Transverse colon (tissue), 4 donors: ENCODE data around the gene TNFRSF8. TPM values are rescaled to one million over a fixed set of nuclear protein-coding genes. Genes with fewer than 3 reads are reported as not detected.

Experiments used
- DNase-seq: peaks from one replicate; pipeline ENCODE4 v3.0.0-alpha.2; 2019
- H3K27ac ChIP-seq, 4 donors: fragments of 200-600 bp; sonication (generic); 2 replicates each; pipeline ENCODE4 v1.5.1; 2016 to 2018; ENCODE audit warnings: inconsistent platforms in 4 of 4
- H3K27me3 ChIP-seq: fragments of 200-600 bp; sonication (generic); 2 replicates; pipeline ENCODE4 v1.5.1; 2017; ENCODE audit warnings: inconsistent platforms
- H3K36me3 ChIP-seq, 4 donors: fragments of 200-600 bp; sonication (generic); 2 replicates each; pipeline ENCODE4 v1.5.1; 2017 to 2019; ENCODE audit warnings: inconsistent platforms in 4 of 4
- H3K4me1 ChIP-seq, 4 donors: fragments of 200-600 bp; sonication (generic); 2 replicates each; pipeline ENCODE4 v1.5.1; 2017 to 2020; ENCODE audit warnings: inconsistent platforms in 4 of 4
- H3K4me3 ChIP-seq, 4 donors: fragments of 200-600 bp; sonication (generic); 1 replicate in 1 of 4; 2 replicates in 3 of 4; pipeline versions ENCODE4 v1.5.1 to v1.6.1; 2017 to 2019; ENCODE audit warnings: inconsistent platforms in 4 of 4
- H3K9me3 ChIP-seq, 2 donors: fragments of 200-600 bp; sonication (generic); 2 replicates each; pipeline ENCODE4 v1.5.1; 2017 to 2019; ENCODE audit warnings: inconsistent platforms in 2 of 2
- EP300 ChIP-seq: sonication (generic); formaldehyde crosslinking; IDR thresholded peaks from one replicate; pipeline ENCODE4 v1.6.1; 2017; ENCODE audit warnings: antibody characterized with exemption, low read depth
- POLR2A ChIP-seq: fragments of 450-650 bp; IDR thresholded peaks from one replicate; pipeline ENCODE4 v1.6.1; 2016; ENCODE audit warnings: antibody characterized with exemption, mild to moderate bottlenecking, moderate library complexity
- POLR2AphosphoS5 ChIP-seq, 3 donors: sonication (generic); formaldehyde crosslinking; IDR thresholded peaks; one replicate each; pipeline ENCODE4 v1.6.1; 2016; ENCODE audit warnings: antibody characterized with exemption in 3 of 3
- WGBS, 2 donors: methylation state at CpG; one replicate each; pipeline ENCODE4 v1.1.5; 2018; ENCODE audit warnings: low coverage in 1 of 2; 5-methylcytosine and 5-hydroxymethylcytosine counted together
- in situ Hi-C, 4 donors: fragments of 200-750 bp; cut with MboI; loops; one replicate each; pipeline versions ENCODE4 v1.15.0 to v1.15.1; 2017; ENCODE audit warnings: low sequenced_read_pairs in 3 of 4, low pct_ligation_motif_present in 1 of 4, low pct_unique_long_range_greater_than_20kb in 1 of 4
- intact Hi-C: fragments of 100-400 bp; cut with DNase I; formaldehyde crosslinking; loops from one replicate; pipeline ENCODE4 v1.15.1; 2023; ENCODE audit warnings: low total_unique reads
- total RNA-seq, 4 donors: library from RNA; depleted of rRNA; stranded (reverse); fragments of >200 nt; gene quantifications; one replicate each; pipeline ENCODE4 v1.1.0, GENCODE V29; 2016
- TF ChIP-seq, protein P1 (sequence below), 5 experiments: fragments of 200-600 bp in 3 of 5; fragments of 450-650 bp in 2 of 5; sonication (generic) in 3 of 5; IDR thresholded peaks; 1 replicate in 2 of 5; 2 replicates in 3 of 5; pipeline ENCODE4 v1.5.1; 2016 to 2017; ENCODE audit warnings: antibody characterized with exemption in 5 of 5, inconsistent platforms in 3 of 5, mild to moderate bottlenecking in 2 of 5, moderate library complexity in 1 of 5

Gene TNFRSF8
- total RNA-seq, 4 donors from 2014 or later, result 0.16 TPM; not detected in 3

DNA sequence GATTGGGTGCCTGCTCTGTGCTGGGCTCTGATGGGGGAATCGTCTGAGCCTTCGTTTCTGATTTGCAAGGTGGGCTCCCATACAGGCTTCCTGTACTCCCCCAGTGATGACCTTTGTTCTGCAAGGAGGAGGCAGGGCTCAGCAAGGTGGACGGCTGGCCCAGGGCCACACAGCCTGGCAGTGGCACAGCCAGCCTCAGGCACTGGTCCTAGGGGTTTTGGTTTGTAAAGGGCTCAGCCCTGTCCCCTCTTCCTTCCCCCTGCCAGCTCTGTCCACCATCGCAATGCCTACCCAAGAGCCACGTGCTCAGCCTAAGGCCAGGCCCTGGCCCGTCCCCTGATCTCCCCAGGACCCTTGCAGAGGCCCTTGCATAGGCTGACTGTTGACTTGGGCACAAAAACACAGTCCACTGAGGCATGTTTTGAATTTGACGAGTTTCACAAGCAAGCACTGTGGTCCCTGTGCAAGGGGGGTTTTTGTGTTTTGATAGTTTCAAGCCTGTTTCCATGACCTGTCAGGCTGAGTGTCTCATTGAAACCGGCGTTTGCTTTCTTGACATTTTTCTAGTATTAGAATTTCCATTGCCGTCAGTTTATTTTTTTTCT is 64.2 kb downstream of the TNFRSF8 start:
- Histone ChIP-seq H3K27ac (no peak overlapping the region), H3K9me3 (no peaks in the 10 kb centered on the region), H3K27me3 (no peaks in the 10 kb centered on the region), H3K4me3 (no peak overlapping the region), H3K4me1 (peaks cover 0 to 12% (median 3%) of the 10 kb centered on the region in 4 donors), H3K36me3 (no peaks in the 10 kb centered on the region)
- no peak for TF ChIP-seq EP300
- TF ChIP-seq POLR2AphosphoS5 (IDR thresholded peaks at IDR 0.05), result no peak
- TF ChIP-seq POLR2A, result no peak
- TF ChIP-seq, protein P1, sequence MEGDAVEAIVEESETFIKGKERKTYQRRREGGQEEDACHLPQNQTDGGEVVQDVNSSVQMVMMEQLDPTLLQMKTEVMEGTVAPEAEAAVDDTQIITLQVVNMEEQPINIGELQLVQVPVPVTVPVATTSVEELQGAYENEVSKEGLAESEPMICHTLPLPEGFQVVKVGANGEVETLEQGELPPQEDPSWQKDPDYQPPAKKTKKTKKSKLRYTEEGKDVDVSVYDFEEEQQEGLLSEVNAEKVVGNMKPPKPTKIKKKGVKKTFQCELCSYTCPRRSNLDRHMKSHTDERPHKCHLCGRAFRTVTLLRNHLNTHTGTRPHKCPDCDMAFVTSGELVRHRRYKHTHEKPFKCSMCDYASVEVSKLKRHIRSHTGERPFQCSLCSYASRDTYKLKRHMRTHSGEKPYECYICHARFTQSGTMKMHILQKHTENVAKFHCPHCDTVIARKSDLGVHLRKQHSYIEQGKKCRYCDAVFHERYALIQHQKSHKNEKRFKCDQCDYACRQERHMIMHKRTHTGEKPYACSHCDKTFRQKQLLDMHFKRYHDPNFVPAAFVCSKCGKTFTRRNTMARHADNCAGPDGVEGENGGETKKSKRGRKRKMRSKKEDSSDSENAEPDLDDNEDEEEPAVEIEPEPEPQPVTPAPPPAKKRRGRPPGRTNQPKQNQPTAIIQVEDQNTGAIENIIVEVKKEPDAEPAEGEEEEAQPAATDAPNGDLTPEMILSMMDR (IDR thresholded peaks at IDR 0.05), result no peak
- in situ Hi-C loops, result loop anchor here (5.0 kb wide), 2 partner anchors 80 to 85 kb away; no protein-coding TSS in a partner anchor
- WGBS, 2 donors, result 83 to 90% methylated on average over 4 to 8 of the region's 10 CpGs
- intact Hi-C loops, result loop anchor here (2.0 kb wide), 1 partner anchor 81 kb away; no protein-coding TSS in a partner anchor
- no peak for DNase-seq

DNA sequence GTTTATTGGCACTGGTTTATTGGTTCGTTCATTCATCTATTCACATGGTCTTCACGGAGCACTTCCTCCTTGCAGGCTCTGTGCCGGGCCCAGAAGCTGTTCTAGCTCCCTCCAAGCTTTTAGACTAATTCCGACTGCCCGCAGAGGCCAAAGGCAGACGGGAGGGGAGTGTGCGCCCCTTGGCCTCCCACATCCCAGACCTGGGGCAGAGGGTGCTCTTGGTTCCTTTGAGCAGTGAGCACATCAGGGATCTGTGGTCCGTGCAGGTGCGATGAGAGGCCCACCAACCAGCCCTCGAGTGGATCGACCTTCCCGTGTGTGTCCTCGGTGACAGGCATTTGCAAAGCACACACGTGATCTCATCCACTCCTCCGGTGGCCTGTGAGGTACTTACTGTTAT is 65.0 kb downstream of the TNFRSF8 start:
- Histone ChIP-seq H3K4me3 (no peak overlapping the region), H3K9me3 (no peaks in the 10 kb centered on the region), H3K27ac (no peak overlapping the region), H3K36me3 (no peaks in the 10 kb centered on the region), H3K4me1 (peaks cover 0 to 20% (median 7%) of the 10 kb centered on the region in 4 donors), H3K27me3 (no peaks in the 10 kb centered on the region)
- intact Hi-C loops (no loop called here), in situ Hi-C loops (loop anchor here (5.0 kb wide), 2 partner anchors 79 to 84 kb away; no protein-coding TSS in a partner anchor)
- WGBS, 2 donors, result 86% methylated on average over 15 of the region's 15 CpGs; no CpG with 5 or more reads in 1 of the 2 donors
- TF ChIP-seq POLR2AphosphoS5 (IDR thresholded peaks at IDR 0.05), result no peak
- TF ChIP-seq, protein P1 (IDR thresholded peaks at IDR 0.05), result no peak
- TF ChIP-seq EP300, result no peak
- TF ChIP-seq POLR2A, result no peak
- no peak for DNase-seq

DNA sequence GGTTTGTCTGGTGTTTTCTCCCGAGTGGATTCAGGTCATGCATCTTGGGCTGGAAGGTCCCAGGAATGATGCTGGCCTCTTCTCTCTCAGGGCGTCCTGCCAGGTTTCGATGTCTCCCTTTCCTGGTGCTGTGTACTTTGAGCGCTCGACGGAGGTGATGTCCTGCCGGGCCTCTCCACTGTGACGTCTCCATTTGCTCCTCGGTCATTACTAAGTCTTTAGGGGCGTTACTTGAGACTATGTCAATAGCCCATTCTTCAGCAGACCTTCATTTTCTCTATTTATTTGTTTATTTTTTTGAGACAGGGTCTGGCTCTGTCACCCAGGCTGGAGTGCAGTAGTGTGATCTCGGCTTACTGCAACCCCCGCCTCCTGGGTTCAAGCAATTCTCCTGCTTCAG is 66.5 kb downstream of the TNFRSF8 start:
- Histone ChIP-seq H3K27me3 (no peaks in the 10 kb centered on the region), H3K27ac (no peak overlapping the region), H3K9me3 (no peaks in the 10 kb centered on the region), H3K36me3 (no peaks in the 10 kb centered on the region), H3K4me3 (no peak overlapping the region), H3K4me1 (peaks cover 0 to 24% (median 9%) of the 10 kb centered on the region in 4 donors)
- WGBS, 2 donors, result 89 to 90% methylated on average over 10 to 12 of the region's 12 CpGs
- DNase-seq, result no peak
- TF ChIP-seq POLR2AphosphoS5 (IDR thresholded peaks at IDR 0.05) (no peak), POLR2A (no peak), EP300 (no peak)
- TF ChIP-seq, protein P1 (IDR thresholded peaks at IDR 0.05), result no peak
- intact Hi-C loops, result no loop called here
- in situ Hi-C loops, result loop anchor here (5.0 kb wide), 2 partner anchors 78 to 83 kb away; no protein-coding TSS in a partner anchor

DNA sequence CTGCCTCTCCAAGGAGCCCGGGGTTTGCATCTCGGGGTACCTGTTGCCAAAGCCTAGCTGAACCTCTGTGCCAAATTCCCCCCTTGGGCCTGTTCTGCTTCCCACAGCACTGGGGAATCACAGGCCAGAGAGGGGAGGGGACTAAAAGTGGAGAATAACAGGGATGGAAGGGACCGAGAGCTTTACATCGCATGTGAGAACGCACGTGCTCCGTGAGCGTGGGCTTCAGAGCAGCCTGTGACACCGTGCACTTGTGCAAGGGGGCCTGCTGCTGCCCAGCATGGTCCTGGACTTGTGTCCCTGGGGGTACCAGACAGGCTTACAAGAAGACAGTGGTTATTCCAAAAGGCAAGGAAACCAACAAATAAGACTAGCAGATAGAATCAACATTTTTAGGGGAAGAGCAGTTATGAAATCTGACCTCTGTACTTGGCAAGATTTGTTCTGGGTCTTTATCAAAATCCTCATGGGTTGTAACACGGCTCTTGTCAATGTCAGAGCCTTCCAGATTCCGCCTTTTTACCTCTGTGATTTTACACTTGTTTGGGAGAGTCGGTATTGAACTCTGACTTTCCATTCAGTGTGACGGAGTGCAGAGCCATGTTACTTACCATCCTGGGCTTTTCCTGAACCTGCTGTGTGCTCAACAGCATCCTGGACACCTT is 67.5 kb downstream of the TNFRSF8 start:
- DNase-seq, result no peak
- intact Hi-C loops (no loop called here), in situ Hi-C loops (no loop called here)
- Histone ChIP-seq H3K27me3 (no peaks in the 10 kb centered on the region), H3K9me3 (no peaks in the 10 kb centered on the region), H3K4me3 (no peak overlapping the region), H3K27ac (no peak overlapping the region), H3K36me3 (no peaks in the 10 kb centered on the region), H3K4me1 (peaks cover 0 to 20% (median 6%) of the 10 kb centered on the region in 4 donors)
- TF ChIP-seq, protein P1 (IDR thresholded peaks at IDR 0.05), result no peak
- TF ChIP-seq EP300, result no peak
- TF ChIP-seq POLR2AphosphoS5 (IDR thresholded peaks at IDR 0.05), result no peak
- no peak for TF ChIP-seq POLR2A
- WGBS, 2 donors, result 81 to 94% methylated on average over 9 to 13 of the region's 13 CpGs
